GM19043 (cell line): ENCODE results near the gene ZNF500.

Experiments
- ATAC-seq: cut with Tn5 transposase; IDR thresholded peaks from one replicate; pipeline ENCODE4 v1.9.1; 2021; ENCODE audit warnings: low read depth; ENCODE audit not compliant: unreplicated experiment

Gene ZNF500

GRCh38 chr16:4713663-4714501 lies 53.1 kb downstream of the ZNF500 start:
- no peak for ATAC-seq

GRCh38 chr16:4709481-4709880 lies 57.5 kb downstream of the ZNF500 start:
- no peak for ATAC-seq

GRCh38 chr16:4706871-4707270 lies 60.1 kb downstream of the ZNF500 start:
- ATAC-seq, result no peak

GRCh38 chr16:4704913-4705312 lies 62.0 kb downstream of the ZNF500 start:
- ATAC-seq, result no peak

GRCh38 chr16:4704491-4704890 lies 62.5 kb downstream of the ZNF500 start:
- no peak for ATAC-seq

GRCh38 chr16:4703906-4704305 lies 63.1 kb downstream of the ZNF500 start:
- ATAC-seq, result no peak

GRCh38 chr16:4702466-4702808 lies 64.5 kb downstream of the ZNF500 start:
- no peak for ATAC-seq

GRCh38 chr16:4701791-4702465 lies 65.0 kb downstream of the ZNF500 start:
- no peak for ATAC-seq

DNA sequence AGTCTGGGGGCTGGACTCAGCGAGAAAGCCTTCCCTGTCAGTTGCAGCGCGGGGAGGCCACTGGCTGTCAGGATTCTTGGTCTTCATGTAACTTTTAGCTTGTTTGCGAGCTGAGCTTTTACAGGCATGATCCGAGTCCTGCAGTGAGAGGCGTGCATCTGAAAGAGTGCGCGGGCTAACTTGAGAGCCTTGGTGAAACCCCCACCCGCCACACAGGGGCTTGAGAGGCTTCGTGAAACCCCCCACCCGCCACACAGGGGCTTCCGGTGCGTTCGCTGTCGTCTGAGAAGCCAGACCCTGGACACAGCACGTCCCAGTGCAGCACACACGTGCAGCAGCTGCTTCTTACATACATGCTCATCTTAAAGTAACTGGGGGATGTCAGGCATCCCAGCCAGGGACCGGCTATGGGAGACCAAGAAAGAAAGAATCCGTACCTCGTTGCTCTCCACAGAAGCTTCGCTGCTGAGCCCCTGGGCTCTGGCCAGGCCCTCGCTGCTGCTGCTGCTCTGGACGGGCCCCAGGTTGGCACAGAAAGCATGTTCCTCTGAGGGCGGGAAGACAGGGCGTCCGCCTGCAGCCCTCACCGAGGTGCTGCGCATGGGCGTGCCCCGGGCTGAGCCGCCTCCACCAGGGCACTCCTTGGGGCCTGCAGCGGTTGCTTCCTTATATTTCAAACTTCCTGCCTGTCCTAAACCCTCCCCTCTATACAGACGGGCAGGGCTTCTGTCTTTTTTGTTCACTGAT lies 65.8 kb downstream of the ZNF500 start:
- no peak for ATAC-seq

GRCh38 chr16:4700380-4700996 lies 66.5 kb downstream of the ZNF500 start:
- ATAC-seq, result no peak

DNA sequence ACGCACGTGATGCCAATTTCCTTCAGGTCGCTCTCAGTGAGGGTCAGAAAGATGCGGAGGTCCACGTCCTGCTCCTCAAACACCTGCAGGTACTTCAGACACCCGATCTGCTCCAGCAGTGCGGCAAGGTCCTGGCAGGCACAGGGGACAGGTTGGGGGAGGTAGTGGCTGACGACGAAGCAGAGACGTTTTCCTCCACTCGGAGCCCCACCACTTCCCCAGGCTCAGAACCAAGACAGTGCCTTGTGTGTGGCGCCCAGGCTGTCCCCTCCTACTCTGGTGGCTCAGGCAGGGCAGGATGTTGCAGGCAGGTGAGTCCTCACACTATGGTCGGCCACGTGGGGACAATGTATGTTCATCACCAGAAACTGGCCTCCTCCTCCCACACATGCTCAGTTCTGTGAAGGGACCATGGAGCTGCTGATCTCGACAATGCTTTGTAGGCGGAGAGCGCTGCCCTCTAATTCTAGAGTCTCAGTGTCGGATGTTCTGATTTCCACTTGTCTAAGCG lies 67.9 kb downstream of the ZNF500 start:
- no peak for ATAC-seq

DNA sequence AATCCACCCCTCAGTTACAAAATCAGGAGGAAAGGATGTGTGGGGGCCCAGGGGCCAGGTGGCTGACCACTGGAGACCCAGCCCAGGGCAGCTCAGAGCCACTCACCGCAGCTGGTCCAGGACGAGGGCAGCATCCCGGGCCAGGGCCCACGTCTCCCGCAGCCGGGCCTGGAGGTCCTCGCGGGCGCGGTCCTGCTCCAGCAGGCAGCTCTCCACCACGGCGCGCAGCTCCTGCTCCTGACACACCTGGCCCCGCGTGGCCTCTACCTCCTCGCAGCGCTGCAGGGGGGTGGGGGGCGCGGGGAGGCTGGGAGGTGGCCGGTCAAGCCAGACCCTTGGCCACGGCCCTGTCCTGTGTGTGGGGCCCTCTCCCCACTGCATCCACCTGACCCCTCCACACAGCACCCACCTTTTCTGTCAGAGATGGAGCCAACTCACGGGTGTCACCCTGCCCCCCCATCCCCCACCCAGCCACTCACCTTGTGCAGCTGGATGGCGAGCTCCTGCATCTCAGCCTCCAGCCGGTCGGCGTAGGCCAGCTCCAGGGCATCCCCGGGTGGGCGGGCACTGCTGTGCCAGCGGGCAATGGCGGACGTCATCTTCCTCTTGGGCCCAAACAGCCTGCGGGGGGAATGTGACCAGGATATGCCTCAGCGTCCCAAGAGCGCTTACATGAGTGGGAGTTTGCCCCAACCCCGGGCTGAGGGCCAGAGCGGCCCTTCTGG lies 68.5 kb downstream of the ZNF500 start:
- ATAC-seq, result no peak
